ENCODE data around the gene FOXN3. TPM values are rescaled to one million over a fixed set of nuclear protein-coding genes. Genes with fewer than 3 reads are reported as not detected.
"Not testable (repeated sequence)": the region's sequence is repeated elsewhere in the genome, so short reads cannot be mapped to it uniquely, and the experiment has no call there.

The FOXN3 gene
- total RNA-seq, 6 experiments from 2014 or later, result 31.9 to 43.4 (median 37.9) TPM

DNA sequence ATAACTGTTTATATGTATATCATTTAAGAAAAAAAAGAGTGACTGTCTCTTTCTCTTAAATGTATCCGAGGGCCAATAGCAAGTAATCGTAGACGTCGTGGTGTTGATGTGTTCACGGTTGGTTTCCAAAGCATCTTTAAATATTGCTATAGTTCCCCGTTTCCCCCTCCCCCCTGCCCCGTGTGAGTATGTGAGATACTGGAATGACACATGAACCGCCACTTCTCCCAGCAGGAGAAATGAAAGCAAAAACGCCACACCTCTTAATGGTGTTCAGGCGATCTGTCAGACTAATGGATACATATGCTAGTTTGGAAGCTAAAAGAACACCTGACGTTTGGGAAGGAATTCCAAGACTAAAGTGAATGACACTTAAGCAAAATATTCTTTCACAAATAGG is 258.3 kb downstream of the FOXN3 start:
- DNase-seq, result no peak
- Mint-ChIP-seq H3K27me3 (ENCODE audit: insufficient read depth) (no peaks in the 10 kb centered on the region; the same call in 1 of the 2 replicates), H3K9me3 (no peaks in the 10 kb centered on the region), H3K4me1 (ENCODE audit: low read depth) (no peaks in the 10 kb centered on the region), H3K27ac (no peak overlapping the region), H3K4me3 (no peak overlapping the region), H3K36me3 (ENCODE audit: low read depth) (peaks cover 5% of the 10 kb centered on the region; the same call in 1 of the 2 replicates)
- TF ChIP-seq, protein P1, sequence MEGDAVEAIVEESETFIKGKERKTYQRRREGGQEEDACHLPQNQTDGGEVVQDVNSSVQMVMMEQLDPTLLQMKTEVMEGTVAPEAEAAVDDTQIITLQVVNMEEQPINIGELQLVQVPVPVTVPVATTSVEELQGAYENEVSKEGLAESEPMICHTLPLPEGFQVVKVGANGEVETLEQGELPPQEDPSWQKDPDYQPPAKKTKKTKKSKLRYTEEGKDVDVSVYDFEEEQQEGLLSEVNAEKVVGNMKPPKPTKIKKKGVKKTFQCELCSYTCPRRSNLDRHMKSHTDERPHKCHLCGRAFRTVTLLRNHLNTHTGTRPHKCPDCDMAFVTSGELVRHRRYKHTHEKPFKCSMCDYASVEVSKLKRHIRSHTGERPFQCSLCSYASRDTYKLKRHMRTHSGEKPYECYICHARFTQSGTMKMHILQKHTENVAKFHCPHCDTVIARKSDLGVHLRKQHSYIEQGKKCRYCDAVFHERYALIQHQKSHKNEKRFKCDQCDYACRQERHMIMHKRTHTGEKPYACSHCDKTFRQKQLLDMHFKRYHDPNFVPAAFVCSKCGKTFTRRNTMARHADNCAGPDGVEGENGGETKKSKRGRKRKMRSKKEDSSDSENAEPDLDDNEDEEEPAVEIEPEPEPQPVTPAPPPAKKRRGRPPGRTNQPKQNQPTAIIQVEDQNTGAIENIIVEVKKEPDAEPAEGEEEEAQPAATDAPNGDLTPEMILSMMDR (IDR thresholded peaks at IDR 0.05), result no peak

- not testable (repeated sequence) for H3K27me3 Mint-ChIP-seq (ENCODE audit: insufficient read depth); DNase-seq; H3K9me3 Mint-ChIP-seq; H3K4me3 Mint-ChIP-seq; H3K4me1 Mint-ChIP-seq (ENCODE audit: low read depth); H3K27ac Mint-ChIP-seq; H3K36me3 Mint-ChIP-seq (ENCODE audit: low read depth)
Observed at GRCh38 chr14:89158104-89158503, 258.9 kb downstream of the FOXN3 start.

DNA sequence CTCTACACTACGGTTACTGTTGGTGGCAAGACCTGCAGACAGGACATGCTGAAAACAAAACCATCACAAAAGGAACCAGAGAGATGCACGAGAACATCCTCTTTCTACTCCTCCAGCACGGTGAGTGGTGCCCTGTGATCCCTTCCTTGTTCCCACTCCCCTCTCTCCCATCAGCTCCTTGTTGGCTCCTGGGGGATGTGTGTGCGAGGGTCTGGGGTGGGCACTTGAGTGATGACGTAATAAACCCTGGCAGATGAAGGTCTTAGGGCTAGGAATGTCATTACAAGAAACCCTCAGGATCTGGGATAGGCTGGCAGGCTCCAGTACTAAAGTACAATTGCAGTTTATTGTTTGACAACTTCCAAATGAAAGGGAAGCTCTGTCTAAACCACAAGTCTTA is 261.5 kb downstream of the FOXN3 start:
- no peaks in the 10 kb centered on the region for H3K4me1 Mint-ChIP-seq (ENCODE audit: low read depth)
- H3K27me3 Mint-ChIP-seq (ENCODE audit: insufficient read depth), result peaks cover 2% of the 10 kb centered on the region
- peaks cover 4% of the 10 kb centered on the region; the same call in 1 of the 2 replicates for H3K36me3 Mint-ChIP-seq (ENCODE audit: low read depth)
- no peaks in the 10 kb centered on the region for H3K9me3 Mint-ChIP-seq
- no peak overlapping the region for H3K4me3 Mint-ChIP-seq
- no peak for DNase-seq
- H3K27ac Mint-ChIP-seq, result no peak overlapping the region
- TF ChIP-seq, protein P1 (IDR thresholded peaks at IDR 0.05), result no peak

- not testable (repeated sequence) for H3K9me3 Mint-ChIP-seq; H3K27ac Mint-ChIP-seq; H3K36me3 Mint-ChIP-seq (ENCODE audit: low read depth); H3K4me1 Mint-ChIP-seq (ENCODE audit: low read depth); H3K4me3 Mint-ChIP-seq; DNase-seq
- H3K27me3 Mint-ChIP-seq (ENCODE audit: insufficient read depth), result peaks cover 15% of the 10 kb centered on the region
Observed at GRCh38 chr14:89151693-89152092, 265.3 kb downstream of the FOXN3 start.

GRCh38 chr14:89146274-89146673 is 270.8 kb downstream of the FOXN3 start:
- DNase-seq, result no peak
- TF ChIP-seq, protein P1 (IDR thresholded peaks at IDR 0.05), result no peak
- no peak overlapping the region for H3K27ac Mint-ChIP-seq
- no peaks in the 10 kb centered on the region for H3K9me3 Mint-ChIP-seq
- H3K4me1 Mint-ChIP-seq (ENCODE audit: low read depth), result peaks cover 15% of the 10 kb centered on the region
- H3K27me3 Mint-ChIP-seq (ENCODE audit: insufficient read depth), result peaks cover 19% of the 10 kb centered on the region
- H3K36me3 Mint-ChIP-seq (ENCODE audit: low read depth), result no peaks in the 10 kb centered on the region; the same call in 1 of the 2 replicates
- no peak overlapping the region for H3K4me3 Mint-ChIP-seq

GRCh38 chr14:89144642-89145041 is 272.4 kb downstream of the FOXN3 start:
- peaks cover 15% of the 10 kb centered on the region for H3K4me1 Mint-ChIP-seq (ENCODE audit: low read depth)
- no peaks in the 10 kb centered on the region; the same call in 1 of the 2 replicates for H3K36me3 Mint-ChIP-seq (ENCODE audit: low read depth)
- H3K27me3 Mint-ChIP-seq (ENCODE audit: insufficient read depth), result peaks cover 24% of the 10 kb centered on the region
- TF ChIP-seq, protein P1 (IDR thresholded peaks at IDR 0.05), result no peak
- no peak overlapping the region for H3K4me3 Mint-ChIP-seq
- H3K9me3 Mint-ChIP-seq, result no peaks in the 10 kb centered on the region
- DNase-seq, result no peak
- H3K27ac Mint-ChIP-seq, result no peak overlapping the region

DNA sequence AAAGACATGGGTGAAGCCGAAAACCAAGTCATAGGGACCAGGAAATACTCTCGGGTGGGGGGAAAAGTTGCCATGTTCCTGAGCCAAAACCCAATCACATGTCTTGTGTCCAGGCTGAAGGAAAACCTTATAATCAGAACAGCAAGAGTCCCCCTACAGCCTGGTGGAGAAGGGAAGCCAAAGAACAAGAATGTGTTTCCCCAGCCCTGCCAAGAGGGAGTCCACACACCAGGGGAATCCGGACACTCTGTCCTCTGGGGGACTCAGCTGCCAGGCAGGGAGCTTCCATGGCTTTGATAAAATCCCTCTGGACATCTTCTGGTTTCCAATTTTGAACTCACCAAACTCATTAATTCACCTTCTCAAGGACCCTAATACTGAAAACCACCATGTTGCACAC is 273.0 kb downstream of the FOXN3 start:
- DNase-seq, result no peak
- H3K4me1 Mint-ChIP-seq (ENCODE audit: low read depth), result peaks cover 15% of the 10 kb centered on the region
- no peak overlapping the region for H3K4me3 Mint-ChIP-seq
- no peak overlapping the region for H3K27ac Mint-ChIP-seq
- TF ChIP-seq, protein P1 (IDR thresholded peaks at IDR 0.05), result no peak
- no peaks in the 10 kb centered on the region; the same call in 1 of the 2 replicates for H3K36me3 Mint-ChIP-seq (ENCODE audit: low read depth)
- H3K9me3 Mint-ChIP-seq, result no peaks in the 10 kb centered on the region
- peaks cover 21% of the 10 kb centered on the region for H3K27me3 Mint-ChIP-seq (ENCODE audit: insufficient read depth)

Measured in HFFc6 (cell line).